COR-L47 (cell line): ENCODE measurements around the gene CAV1.
"Not testable (repeated sequence)": the region's sequence is repeated elsewhere in the genome, so short reads cannot be mapped to it uniquely, and the experiment has no call there.

ENCODE experiments used
- DNase-seq: peaks from one replicate; lab custom pipeline; 2025; lab: John Stamatoyannopoulos, UW

Gene CAV1

DNA sequence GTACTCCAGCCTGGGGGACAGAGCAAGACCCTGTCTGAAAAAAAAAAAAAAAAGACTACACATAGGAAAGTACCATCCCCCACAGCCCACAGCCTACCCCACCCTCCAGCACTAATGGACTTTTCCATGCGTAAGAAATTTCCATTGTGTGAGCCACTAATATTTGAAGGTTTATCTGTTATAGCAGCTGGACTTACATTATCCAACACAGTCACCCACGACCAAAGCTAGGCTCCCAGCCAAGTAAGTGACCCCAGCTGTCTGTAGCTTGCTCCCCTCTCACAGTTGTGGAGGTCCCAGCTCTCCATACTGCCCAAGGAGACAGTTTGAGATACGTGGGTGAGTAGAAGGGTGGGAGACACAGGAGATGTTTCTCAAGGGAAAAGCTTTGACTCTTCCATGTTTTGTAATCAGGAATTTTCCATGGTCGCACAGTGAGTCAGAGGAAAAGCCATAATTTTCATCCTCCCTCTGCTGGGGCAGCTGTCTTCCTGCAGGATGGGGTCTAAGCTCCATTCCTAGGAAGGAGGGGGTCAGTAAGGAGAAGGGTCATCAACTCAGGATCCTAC, 57.4 kb downstream of the CAV1 start:
- no peak for DNase-seq

DNA sequence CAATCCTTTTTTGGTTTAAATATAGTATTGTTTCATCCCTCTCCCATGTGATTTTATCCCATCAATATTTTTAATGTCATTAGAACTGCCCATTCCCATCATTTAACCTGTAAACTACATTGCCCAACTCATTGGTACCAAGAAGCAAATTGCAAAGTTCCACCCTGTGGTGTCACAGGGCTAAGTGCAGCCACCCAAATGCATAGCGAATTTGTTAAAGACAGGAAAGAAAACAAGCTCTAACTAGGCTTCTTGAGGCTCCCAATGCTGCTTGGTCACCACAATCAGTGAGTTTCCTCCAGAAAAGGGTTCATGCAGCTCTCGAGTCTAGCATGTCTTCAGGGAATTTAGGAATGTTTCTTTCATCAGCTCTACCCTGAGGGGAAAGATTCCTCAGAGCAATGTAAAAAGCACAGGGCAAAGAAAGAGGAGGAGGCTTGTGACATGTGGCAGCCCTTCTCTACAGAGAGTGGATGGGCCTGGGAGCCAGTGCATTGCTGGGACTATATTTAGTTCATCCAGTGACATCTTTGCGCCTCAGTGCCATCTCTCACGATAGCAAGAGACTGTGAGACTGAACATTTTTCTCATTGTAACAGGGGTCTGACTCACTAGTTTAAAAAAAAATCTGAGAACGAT, 58.1 kb downstream of the CAV1 start:
- no peak for DNase-seq

GRCh38 chr7:116583653-116584052, 58.8 kb downstream of the CAV1 start:
- no peak for DNase-seq

GRCh38 chr7:116584721-116585120, 59.9 kb downstream of the CAV1 start:
- no peak for DNase-seq

- DNase-seq = no peak
Observed at GRCh38 chr7:116585392-116585791, 60.6 kb downstream of the CAV1 start.

GRCh38 chr7:116585967-116586366, 61.1 kb downstream of the CAV1 start:
- no peak for DNase-seq

DNA sequence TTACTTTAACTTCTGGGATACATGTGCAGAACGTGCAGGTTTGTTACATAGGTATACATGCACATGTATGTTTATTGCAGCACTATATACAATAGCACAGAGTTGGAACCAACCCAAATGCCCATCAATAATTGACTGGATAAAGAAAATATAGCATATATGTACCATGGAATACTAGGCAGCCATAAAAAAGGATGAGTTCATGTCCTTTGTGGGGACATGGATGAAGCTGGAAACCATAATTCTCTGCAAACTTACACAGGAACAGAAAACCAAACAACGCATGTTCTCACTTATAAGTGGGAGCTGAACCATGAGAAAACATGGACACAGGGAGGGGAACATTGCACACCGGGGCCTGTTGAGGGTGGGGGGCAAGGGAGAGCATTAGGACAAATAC, 62.4 kb downstream of the CAV1 start:
- not testable (repeated sequence) for DNase-seq

GRCh38 chr7:116588225-116588624, 63.4 kb downstream of the CAV1 start:
- no peak for DNase-seq

GRCh38 chr7:116588641-116589594, 64.1 kb downstream of the CAV1 start:
- peak; percentile 60 for DNase-seq

GRCh38 chr7:116591202-116592040, 66.6 kb downstream of the CAV1 start:
- no peak for DNase-seq

GRCh38 chr7:116592041-116592355, 67.2 kb downstream of the CAV1 start:
- DNase-seq = no peak

GRCh38 chr7:116592445-116592844, 67.6 kb downstream of the CAV1 start:
- DNase-seq = no peak

- DNase-seq = no peak
Observed at GRCh38 chr7:116593359-116594075, 68.7 kb downstream of the CAV1 start.

GRCh38 chr7:116595063-116595462, 70.2 kb downstream of the CAV1 start:
- DNase-seq = no peak

DNA sequence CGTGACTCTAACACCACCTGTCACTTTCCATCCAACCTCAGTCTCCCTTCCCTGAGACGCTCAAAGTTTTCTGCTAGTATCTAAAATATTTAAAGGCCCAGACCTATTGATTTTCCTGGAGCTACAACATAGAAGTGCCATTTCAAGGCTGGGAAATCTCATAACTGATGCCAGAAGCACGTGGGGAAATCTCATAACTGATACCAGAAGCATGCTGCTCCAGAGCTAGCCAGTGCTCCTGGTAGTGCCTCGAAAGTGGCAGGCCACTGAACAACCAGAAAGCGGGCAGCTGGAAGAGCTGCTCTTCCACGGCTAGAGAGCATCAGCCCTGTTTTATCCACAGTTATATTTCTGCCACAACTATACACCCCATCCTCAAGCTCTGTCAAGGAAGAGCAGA, 72.5 kb downstream of the CAV1 start:
- no peak for DNase-seq

DNA sequence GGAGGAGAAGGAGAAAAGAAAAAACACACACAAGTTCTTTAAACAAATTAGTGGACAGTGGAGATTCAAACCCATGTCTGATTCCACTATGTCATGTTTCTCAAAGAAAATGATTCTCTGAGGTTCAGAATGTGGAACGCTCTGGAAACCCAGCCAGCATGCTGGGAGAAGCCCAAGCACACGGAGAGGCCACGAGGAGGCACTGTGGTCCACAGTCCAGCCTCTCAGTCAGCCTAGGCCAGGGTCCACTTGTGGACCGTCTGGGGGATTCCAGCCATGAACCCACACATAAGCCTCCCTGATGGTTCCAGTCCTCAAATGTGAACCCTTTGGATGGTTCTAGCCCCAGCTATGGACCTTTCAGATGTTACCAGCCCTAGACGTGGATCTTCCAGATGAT, 73.4 kb downstream of the CAV1 start:
- no peak for DNase-seq

DNA sequence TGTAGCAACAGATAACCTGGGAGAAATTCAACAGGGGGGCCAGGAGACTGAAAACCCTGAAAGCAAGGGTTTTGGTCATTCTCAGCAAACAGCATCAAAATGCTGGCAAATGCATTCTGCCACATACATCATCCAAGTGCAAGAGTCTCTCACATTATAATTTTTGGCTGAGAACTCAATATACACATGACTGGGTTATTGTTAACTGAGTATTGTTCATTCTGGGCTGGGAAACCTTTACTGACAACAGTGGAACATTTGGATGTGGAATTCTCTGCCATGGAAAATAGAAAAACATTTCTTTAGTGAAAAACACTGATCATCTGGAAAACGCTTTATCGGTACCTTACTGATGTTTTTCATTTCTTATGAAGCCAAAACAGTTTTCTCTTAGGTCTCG, 74.0 kb downstream of the CAV1 start:
- no peak for DNase-seq

DNA sequence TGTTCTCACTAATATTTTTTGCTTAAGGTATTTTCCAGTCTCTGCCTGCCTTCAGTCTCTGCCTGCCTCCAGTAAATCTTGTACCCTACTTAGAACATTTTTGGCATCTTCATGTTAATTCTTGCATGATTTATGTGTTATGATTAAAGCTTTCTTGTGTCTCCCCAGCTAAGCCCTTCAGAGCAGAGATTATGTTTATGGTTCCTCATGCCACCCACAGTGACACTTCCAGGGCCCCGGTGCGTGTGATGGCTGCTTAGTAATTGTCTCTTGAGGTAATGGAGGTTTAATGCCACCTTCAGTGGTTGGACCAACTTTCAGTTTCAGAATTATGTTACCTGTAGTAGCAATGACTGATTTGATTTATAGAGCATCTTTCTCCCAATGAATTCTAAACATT, 76.6 kb downstream of the CAV1 start:
- DNase-seq = no peak

DNA sequence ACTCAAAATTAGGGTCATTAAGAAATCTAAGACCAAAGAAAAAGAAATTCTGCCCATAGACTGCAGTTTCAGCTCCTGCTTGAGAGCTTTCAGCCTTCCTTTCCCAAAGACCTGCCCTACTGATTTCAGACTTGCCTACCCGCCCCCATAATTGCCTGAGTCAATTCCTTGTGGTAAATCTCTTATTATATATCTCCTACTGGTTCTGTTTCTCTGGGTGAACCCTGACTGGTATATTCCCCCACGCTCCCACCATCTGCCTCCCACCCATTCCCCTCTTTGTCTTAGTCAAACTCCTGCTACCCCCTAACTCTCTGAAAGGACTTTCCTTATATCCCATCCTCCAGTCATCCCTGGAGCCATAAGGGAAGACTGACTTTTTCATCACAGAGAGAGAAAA, 82.5 kb downstream of the CAV1 start:
- DNase-seq = no peak

DNA sequence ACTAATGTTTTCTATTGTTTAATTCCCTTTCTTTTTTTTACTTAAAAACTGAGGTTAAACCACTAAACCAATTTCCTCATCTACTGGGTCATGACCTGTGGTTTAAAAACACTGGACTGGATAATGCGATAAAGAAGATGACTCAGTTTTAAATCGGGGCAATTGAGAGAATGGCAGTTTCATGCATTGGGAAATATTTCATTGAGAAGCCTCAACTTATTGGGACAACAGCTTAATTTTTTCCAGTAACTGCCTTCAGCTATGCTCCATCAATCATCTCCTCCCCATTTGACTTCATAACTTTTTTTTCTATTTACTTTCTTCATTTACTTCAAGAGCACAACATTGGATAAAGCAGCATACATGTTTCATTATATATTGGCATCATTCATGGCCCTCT, 85.4 kb downstream of the CAV1 start:
- no peak for DNase-seq

- no peak for DNase-seq
Observed at GRCh38 chr7:116610721-116611120, 85.9 kb downstream of the CAV1 start.
